SKM-1 (cell line): Measurements from ENCODE around the gene PCID2.

ENCODE experiments used
- DNase-seq: peaks from one replicate; lab custom pipeline; 2025; ENCODE audit not compliant: unreplicated experiment; lab: John Stamatoyannopoulos, UW

Gene PCID2

DNA sequence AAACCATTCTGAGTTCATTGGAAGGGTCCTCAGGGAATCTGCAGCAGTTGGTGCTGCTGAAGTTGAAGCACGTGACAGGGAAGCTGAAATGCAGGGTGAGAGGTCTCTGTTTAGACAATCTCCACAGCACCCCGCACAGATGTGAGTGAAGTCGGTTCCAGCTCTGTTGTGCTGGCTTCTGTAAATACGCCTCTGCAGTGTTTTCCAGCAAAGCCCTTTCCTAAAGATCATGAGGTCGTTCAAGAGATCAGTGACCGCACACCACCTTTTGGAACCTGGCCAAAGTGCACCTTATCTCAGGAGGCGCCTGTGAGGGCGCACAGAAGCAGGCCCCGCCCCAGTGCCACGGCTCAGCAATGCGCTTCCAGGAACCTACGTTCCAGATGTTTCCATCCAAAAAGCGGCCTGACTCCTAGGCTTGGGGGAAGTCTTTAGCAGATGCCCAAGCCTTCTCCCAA lies 11.7 kb upstream of the PCID2 start:
- no peak for DNase-seq

GRCh38 chr13:113219256-113219940 lies 10.9 kb upstream of the PCID2 start:
- no peak for DNase-seq

DNA sequence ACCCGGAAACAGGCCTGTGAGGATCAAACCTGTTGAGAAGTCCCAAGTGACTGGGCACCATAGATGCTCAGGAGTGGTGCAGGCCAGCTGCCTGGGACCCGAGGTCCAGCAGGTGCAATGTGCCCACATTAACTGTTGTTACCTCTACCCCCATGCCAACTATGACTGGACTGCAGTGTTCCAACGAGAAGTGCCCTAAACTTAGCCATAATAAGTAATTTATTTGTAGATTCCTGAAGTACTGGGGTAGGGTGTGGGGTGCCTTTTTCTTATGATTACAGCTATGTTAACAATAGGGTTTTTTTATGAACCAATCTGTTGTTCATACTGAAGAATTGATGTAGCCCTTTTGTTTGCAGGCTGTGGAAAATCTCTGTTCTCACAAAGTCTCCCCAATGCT lies 10.1 kb upstream of the PCID2 start:
- no peak for DNase-seq

DNA sequence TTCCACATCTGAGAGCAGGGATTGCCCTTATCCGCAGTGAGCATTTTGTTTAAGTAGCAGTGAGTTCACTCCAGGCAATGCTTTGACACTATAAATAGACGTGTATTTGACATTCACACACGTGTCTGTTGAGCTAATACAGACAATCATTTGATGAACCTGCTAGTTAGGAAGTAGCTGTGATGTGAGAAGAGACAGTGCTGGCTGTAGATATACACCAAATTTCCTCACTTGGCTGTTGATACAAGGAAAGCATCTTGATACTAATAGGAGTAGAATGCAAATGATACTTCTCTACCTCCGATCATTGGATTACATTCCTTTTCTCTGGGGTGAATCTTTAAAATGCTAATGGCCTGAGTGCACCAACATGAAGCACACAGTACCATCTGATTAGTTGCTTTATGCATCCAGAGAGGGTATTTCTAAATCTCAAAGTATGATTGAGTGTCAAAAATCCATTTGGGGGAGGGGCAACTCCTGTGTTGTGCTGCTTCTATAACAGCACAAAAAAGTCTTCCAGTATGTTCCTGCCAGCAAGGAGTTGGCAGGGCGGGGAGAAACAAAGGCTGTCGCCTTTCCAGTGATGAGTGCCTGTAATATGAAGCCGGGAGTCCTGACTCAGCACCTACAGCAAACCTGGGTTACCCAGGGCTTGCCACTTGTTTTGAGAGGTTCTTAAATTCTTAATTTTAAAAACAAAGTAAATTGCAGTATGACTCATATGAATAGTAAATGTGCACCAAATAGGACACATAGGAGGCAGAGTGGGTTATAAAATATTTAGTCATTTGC lies 8.0 kb upstream of the PCID2 start:
- no peak for DNase-seq

- DNase-seq = no peak
Measured at GRCh38 chr13:113211774-113212173, 3.3 kb upstream of the PCID2 start.

DNA sequence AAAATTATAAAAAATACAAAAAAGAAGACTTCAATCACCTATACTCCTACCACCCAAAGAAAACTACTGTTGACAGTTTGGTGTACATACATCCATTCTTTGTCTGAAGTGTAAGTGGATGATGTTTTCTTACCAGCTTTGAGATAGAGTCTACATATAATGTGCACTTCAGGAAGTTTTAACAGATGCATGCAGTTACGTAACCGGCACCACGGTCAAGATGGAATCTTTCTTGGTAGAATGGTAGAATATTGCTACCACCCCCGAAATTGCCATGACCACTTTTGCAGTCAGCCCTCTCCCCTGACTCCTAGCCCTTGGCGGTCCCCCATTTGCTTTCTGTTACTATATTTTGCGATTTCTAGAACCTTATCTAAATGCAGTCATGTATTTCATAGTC lies 2.4 kb upstream of the PCID2 start:
- no peak for DNase-seq

DNA sequence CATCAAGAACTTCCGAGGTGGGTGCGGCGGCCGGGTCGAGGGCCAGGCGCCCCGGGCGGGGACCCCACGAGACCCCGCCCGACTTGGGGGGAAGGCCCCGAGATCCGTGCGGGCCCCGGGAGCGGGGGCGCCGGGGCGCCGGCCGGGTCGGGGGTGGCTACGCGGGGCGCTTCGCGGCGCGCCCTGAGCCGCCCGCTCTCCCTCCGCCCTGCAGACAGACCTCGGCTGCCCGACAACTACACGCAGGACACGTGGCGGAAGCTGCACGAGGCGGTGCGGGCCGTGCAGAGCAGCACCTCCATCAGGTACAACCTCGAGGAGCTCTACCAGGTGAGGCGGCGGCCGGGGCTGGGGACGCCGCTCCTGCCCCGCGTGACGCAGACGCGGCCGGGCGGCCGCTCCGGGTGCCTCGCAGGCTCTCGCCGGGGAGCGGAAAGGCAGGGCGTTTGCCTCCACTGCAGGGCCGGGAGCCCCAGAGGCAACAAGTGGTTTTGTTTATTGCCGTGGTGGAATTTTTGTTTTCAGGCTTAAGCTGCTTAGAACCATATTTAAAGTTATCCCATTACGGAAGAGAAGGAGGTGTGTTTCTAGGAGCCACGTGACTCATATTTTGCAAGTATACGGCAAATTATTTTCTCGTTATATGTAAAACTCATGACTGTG lies 1.4 kb upstream of the PCID2 start:
- DNase-seq = no peak

DNA sequence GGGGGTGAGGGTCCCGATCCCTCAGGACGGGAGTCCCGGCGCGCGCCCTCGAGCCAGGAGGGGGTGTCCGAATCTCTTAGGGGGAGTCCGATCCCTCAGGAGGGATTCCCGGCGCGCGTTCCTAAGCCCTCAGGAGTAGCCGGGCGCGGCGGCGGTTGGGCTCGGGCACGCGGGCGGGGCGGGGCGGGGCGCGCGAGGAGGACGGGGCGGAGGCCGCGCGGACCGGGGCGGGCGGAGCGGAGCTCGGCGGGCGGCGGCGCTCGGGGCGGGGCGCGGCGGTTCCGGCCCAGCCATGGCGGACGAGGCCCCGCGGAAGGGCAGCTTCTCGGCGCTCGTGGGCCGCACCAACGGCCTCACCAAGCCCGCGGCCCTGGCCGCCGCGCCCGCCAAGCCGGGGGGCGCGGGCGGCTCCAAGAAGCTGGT lies 878 bp upstream of the PCID2 start, which contains the start of gene CUL4A:
CUL4A (plus strand) TSS at position 278 of the 423 bp plus-strand sequence; CDS start at position 293, 15 bp downstream.
- no peak for DNase-seq

- no peak for DNase-seq
Measured at GRCh38 chr13:113207890-113208420, 514 bp downstream of the PCID2 start.

- DNase-seq = no peak
Measured at GRCh38 chr13:113207460-113207859, 1.0 kb downstream of the PCID2 start.

- DNase-seq = no peak
Measured at GRCh38 chr13:113205428-113205931, 3.0 kb downstream of the PCID2 start.

DNA sequence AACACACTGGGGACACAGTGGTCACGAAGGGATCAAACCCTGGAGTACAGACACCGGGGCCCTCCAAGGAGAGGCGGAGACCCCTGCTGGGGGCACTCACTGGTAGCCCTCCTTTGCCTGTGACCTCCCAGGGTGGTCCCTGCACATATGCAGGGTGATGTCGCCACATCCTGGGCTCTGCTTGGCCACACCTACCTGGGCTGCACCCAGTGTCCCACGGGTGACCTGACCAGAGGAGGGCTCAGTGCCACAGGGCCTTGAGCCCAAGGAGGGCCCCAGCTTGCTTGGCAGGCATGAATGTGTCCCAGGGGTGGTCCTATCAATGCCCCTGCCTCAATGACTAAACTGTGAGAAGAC lies 4.1 kb downstream of the PCID2 start:
- DNase-seq = no peak

DNA sequence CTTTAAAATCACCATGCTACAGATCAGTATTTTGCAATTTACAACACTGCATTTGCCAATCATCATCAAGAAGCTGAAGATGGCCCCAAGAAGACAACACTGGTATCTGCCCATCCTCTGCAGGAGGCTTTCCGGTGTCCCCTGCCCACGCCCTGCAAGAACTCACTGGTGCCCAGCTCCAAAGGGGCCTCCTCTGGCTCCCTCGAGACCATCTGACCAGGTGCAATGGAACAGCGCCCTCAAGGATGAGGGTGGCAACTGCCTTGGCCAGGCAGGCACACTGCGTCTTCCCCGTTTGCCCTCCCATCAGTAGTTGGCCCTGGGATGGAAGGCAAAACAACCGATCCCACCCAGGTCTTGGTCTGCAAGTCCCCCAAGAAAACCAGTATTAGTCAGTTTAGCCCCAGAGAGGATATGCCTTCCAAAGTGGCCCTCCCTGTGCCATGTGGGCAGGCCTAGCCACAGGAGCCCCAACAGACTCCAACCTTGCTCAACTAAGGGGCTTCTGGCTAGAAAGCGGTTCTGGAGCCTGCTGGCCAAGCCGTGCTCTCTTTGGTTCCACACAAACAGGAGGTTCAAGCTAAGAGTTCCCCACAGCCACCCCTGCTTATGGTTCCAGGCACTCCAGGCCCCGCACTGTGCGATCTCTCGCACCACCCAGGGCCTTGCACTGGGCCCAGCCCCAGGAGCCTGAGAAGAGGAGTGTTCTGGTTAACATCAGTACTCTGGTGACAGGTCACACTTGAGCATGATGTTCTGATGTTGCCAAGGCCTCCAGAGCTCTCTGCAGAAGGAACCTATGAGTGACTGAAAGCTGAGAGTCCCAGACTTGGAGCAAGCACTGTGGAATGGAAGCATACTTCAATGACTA lies 4.7 kb downstream of the PCID2 start:
- DNase-seq = no peak

DNA sequence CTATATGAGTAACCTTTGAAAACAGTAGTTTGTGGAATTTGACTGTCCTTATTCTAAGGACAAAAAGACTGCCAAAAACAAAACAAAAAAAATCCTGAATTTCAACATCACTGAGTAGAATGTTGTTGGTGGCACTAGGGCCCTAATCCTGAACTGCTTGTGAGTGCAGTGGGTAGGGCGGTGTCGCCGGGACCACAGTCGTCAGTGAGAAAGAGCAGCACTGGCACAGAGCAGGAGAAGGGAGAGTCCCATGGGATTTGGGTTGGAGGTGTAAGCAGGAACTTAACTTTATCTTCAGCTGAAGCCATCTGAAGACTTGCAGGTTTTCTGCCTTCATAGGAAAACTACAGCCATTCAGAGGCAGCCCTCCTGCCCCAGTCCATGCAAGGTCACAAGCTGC lies 5.6 kb downstream of the PCID2 start:
- no peak for DNase-seq

GRCh38 chr13:113201815-113202214 lies 6.7 kb downstream of the PCID2 start:
- no peak for DNase-seq

GRCh38 chr13:113196970-113197737 lies 11.3 kb downstream of the PCID2 start:
- DNase-seq = no peak

DNA sequence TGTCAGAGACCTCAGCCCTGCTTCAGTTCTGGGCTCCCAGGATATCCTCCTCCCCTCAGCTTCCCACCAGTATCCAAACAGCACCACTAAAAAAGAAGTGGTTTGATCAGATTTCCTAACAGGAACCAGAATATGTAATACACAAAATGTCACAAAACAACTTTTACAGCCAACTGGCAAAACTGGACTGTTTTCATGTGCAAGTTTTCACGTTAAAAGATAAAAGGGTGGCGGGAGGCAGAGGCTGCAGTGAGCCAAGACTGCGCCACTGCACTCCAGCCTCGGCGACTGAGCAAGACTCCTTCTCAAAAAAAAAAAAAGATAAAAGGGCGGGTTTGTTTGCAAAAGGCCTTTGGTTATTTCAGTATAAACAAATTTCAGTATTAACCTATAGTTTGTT lies 13.1 kb downstream of the PCID2 start:
- DNase-seq = no peak

DNA sequence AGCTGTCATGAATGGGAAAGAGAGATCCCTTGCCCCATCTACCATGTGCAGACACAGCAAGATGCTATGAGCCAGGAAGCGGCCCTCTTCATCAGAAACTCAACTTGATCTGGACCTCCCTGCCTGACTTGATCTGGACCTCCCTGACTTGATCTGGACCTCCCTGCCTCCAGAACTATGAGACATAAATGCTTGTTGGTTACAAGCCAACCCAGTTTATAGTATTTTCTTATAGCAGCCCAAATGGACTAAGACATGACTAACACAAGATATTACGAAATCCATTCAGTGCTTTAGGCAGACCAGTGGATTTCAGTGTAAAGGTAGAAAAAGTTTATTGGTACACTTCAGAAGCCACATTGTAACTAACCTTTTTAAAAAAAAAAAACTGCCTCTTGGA lies 15.6 kb downstream of the PCID2 start:
- DNase-seq = no peak

GRCh38 chr13:113192279-113192678 lies 16.2 kb downstream of the PCID2 start:
- no peak for DNase-seq

GRCh38 chr13:113190181-113190580 lies 18.3 kb downstream of the PCID2 start:
- DNase-seq = no peak
